ENCODE data around the gene SPCS2.

GRCh38 chr11:74935285-74935684 is 13.8 kb upstream of the SPCS2 start:
- TF ChIP-seq CTCF (IDR thresholded peaks at IDR 0.05) (no peak), POLR2A (IDR thresholded peaks at IDR 0.05) (no peak)

All from Peyer's patch (tissue), 4 donors.